Endothelial cell of umbilical vein (primary cell): ENCODE results near the gene PPOX. TPM values are rescaled to one million over a fixed set of nuclear protein-coding genes. Genes with fewer than 3 reads are reported as not detected.

ENCODE experiments used
- BruUV-seq: library from RNA; stranded (reverse); fragments of 400-500 nt; replicated peaks from 2 replicates; lab custom pipeline; 2021; lab: Mats Ljungman, UMichigan
- CTCF ChIA-PET: fragments of 300-600, 350-600 bp; sonication (Branson Sonifier 250); formaldehyde crosslinking; loops from one replicate; lab custom pipeline; 2021; ENCODE audit warnings: antibody characterized with exemption, inconsistent platforms; lab: Charles Lee
- POLR2A ChIA-PET: fragments of 300-600, 350-600 bp; sonication (Branson Sonifier 250); formaldehyde crosslinking; loops from one replicate; lab custom pipeline; 2021; ENCODE audit warnings: antibody characterized with exemption, inconsistent platforms; lab: Charles Lee
- DNase-seq: peaks from one replicate; pipeline ENCODE4 v3.0.0-alpha.2; 2011; ENCODE audit warnings: low read depth, low spot score
- FAIRE-seq: peaks from 2 replicates; lab custom pipeline; 2011; peaks lifted over from hg19 to GRCh38; lab: Jason Lieb, UNC
- H2AFZ ChIP-seq: 2 replicates; pipeline ENCODE4 v1.6.0; 2012; ENCODE audit warnings: low read depth, low read length, control low read depth, inconsistent platforms
- H3K27ac ChIP-seq: 2 replicates; pipeline ENCODE4 v1.5.1; 2011; ENCODE audit warnings: low read depth, mild to moderate bottlenecking, control low read depth, low read length, moderate library complexity; ENCODE audit not compliant: insufficient read depth
- H3K27me3 ChIP-seq, 2 experiments: 2 replicates each; pipeline versions ENCODE4 v1.6.0 to v1.6.1; 2011; ENCODE audit warnings: low read length in 2 of 2, mixed read lengths in 1 of 2; ENCODE audit not compliant: control insufficient read depth in 2 of 2, insufficient read depth in 2 of 2
- H3K36me3 ChIP-seq, 2 experiments: 2 replicates in 1 of 2; 3 replicates in 1 of 2; pipeline ENCODE4 v1.5.1; 2011; ENCODE audit warnings: low read length in 2 of 2, mild to moderate bottlenecking in 1 of 2, moderate library complexity in 1 of 2; ENCODE audit not compliant: control insufficient read depth in 2 of 2, insufficient read depth in 2 of 2; ENCODE audit errors: extremely low read depth in 1 of 2
- H3K4me1 ChIP-seq: 3 replicates; pipeline ENCODE4 v1.5.1; 2011; ENCODE audit warnings: mild to moderate bottlenecking, low read length; ENCODE audit not compliant: control insufficient read depth, insufficient read depth; ENCODE audit errors: extremely low read depth
- H3K4me2 ChIP-seq: 2 replicates; pipeline ENCODE4 v1.6.1; 2011; ENCODE audit warnings: low read length, control low read depth, mixed read lengths; ENCODE audit not compliant: insufficient read depth
- H3K4me3 ChIP-seq, 3 experiments: fragments of 200-600 bp in 1 of 3; sonication (generic), shearing (Covaris generic) in 1 of 3; replicated peaks in 1 of 3; 2 replicates each; pipeline ENCODE4 v1.5.1; 2011 to 2016; ENCODE audit warnings: control low read depth in 3 of 3, low read length in 3 of 3, mild to moderate bottlenecking in 2 of 3, inconsistent platforms in 1 of 3, low read depth in 1 of 3, moderate library complexity in 1 of 3; ENCODE audit not compliant: insufficient read depth in 1 of 3
- H3K79me2 ChIP-seq: 2 replicates; pipeline ENCODE4 v1.6.0; 2012; ENCODE audit warnings: low read length, inconsistent platforms; ENCODE audit not compliant: control insufficient read depth, insufficient read depth
- H3K9ac ChIP-seq: replicated peaks from 2 replicates; pipeline ENCODE3; 2011; ENCODE audit warnings: low read length, control low read depth; ENCODE audit not compliant: insufficient read depth; ENCODE audit errors: extremely low read depth
- H3K9me1 ChIP-seq: replicated peaks from 3 replicates; pipeline ENCODE4 v1.6.0; 2011; ENCODE audit warnings: mild to moderate bottlenecking, low read length; ENCODE audit not compliant: control insufficient read depth, insufficient read depth; ENCODE audit errors: extremely low read depth
- H3K9me3 ChIP-seq: replicated peaks from 2 replicates; pipeline ENCODE4 v1.5.1; 2012; ENCODE audit warnings: low read length, inconsistent platforms; ENCODE audit not compliant: control insufficient read depth, insufficient read depth
- H4K20me1 ChIP-seq: replicated peaks from 2 replicates; pipeline ENCODE3; 2011; ENCODE audit warnings: mild to moderate bottlenecking, low read length; ENCODE audit not compliant: control insufficient read depth, insufficient read depth; ENCODE audit errors: extremely low read depth
- CTCF ChIP-seq, 2 donors: IDR thresholded peaks; 1 replicate in 1 of 2; 2 replicates in 1 of 2; pipeline ENCODE4 v1.5.1; 2011; ENCODE audit warnings: low read length in 2 of 2, mild to moderate bottlenecking in 2 of 2, moderate library complexity in 2 of 2, control low read depth in 1 of 2, inconsistent platforms in 1 of 2, low read depth in 1 of 2; ENCODE audit not compliant: insufficient read depth in 1 of 2; ENCODE audit errors: extremely low read depth in 1 of 2
- EZH2 ChIP-seq: IDR thresholded peaks from 2 replicates; pipeline ENCODE4 v1.6.1; 2012; ENCODE audit warnings: borderline replicate concordance, low read depth, mild to moderate bottlenecking, moderate library complexity, low read length, inconsistent platforms; ENCODE audit not compliant: severe bottlenecking
- FOS ChIP-seq: IDR thresholded peaks from 2 replicates; pipeline ENCODE4 v1.6.1; 2011; ENCODE audit warnings: mild to moderate bottlenecking, low read length, moderate library complexity, borderline replicate concordance; ENCODE audit not compliant: insufficient read depth
- GATA2 ChIP-seq: IDR thresholded peaks from 2 replicates; pipeline ENCODE4 v1.7.0; 2011; ENCODE audit warnings: low read depth, mild to moderate bottlenecking, moderate library complexity, mixed read lengths, low read length; ENCODE audit not compliant: insufficient read length, insufficient read depth
- JUN ChIP-seq: IDR thresholded peaks from 2 replicates; pipeline ENCODE4 v1.6.1; 2011; ENCODE audit warnings: borderline replicate concordance, low read depth; ENCODE audit not compliant: insufficient read length, insufficient read depth
- MAX ChIP-seq: IDR thresholded peaks from 2 replicates; pipeline ENCODE4 v1.6.1; 2011; ENCODE audit not compliant: insufficient read depth, insufficient read length
- MYC ChIP-seq: IDR thresholded peaks from one replicate; pipeline ENCODE4 v1.6.1; 2011; ENCODE audit warnings: mild to moderate bottlenecking, low read depth, low read length
- POLR2A ChIP-seq: IDR thresholded peaks from 2 replicates; pipeline ENCODE4 v1.6.1; 2012; ENCODE audit warnings: low read depth, mild to moderate bottlenecking, control low read depth, low read length
- POLR2AphosphoS5 ChIP-seq: IDR thresholded peaks from 2 replicates; pipeline ENCODE4 v1.6.1; 2012; ENCODE audit warnings: low read depth, mild to moderate bottlenecking, control low read depth, low read length, moderate library complexity; ENCODE audit not compliant: insufficient read depth
- dilution Hi-C: fragments of 300-500 bp; cut with MboI; formaldehyde crosslinking; loops from one replicate; pipeline ENCODE4 v1.15.0; 2019; ENCODE audit warnings: low sequenced_read_pairs; ENCODE audit not compliant: extremely low pct_ligation_motif_present
- intact Hi-C: fragments of 100-400 bp; cut with micrococcal nuclease; formaldehyde crosslinking; loops from one replicate; pipeline ENCODE4 v1.10.0; 2022
- polyA plus RNA-seq, 4 experiments: library from polyadenylated mRNA; depleted of rRNA in 3 of 4; stranded (reverse) in 3 of 4; unstranded in 1 of 4; fragments of >200 nt; gene quantifications; 2 replicates each; pipeline versions ENCODE4 v1.2.1 to v1.2.3, GENCODE V29; 2011 to 2012; ENCODE audit warnings: missing spikeins in 1 of 4
- total RNA-seq: library from RNA; stranded (reverse); gene quantifications from 2 replicates; pipeline ENCODE4 v1.2.3, GENCODE V29; 2021

PPOX gene
- total and polyA plus RNA-seq, 2 donors (not counting 3 experiments of a cell fraction or from before 2014, with no cell fraction given), result 26.4 to 28.5 TPM

GRCh38 chr1:161121834-161122233 is 44.4 kb upstream of the PPOX start:
- CTCF ChIA-PET, result interaction anchor here (1.0 to 1.1 kb wide), 2 partner anchors 14 to 19 kb away, joined by 3 to 5 read pairs; no protein-coding TSS in a partner anchor
- Histone ChIP-seq H3K36me3 (peaks cover 18 to 39% of the 10 kb centered on the region in 2 experiments), H3K79me2 (peaks cover 29% of the 10 kb centered on the region), H3K9me3 (no peaks in the 10 kb centered on the region), H4K20me1 (no peaks in the 10 kb centered on the region), H3K27me3 (no peaks in the 10 kb centered on the region), H3K4me2 (no peak overlapping the region), H3K9ac (no peak overlapping the region), H2AFZ (no peak overlapping the region), H3K4me3 (no peak overlapping the region), H3K4me1 (peaks cover 11% of the 10 kb centered on the region), H3K27ac (no peak overlapping the region), H3K9me1 (no peaks in the 10 kb centered on the region)
- no TSS peak for BruUV-seq
- DNase-seq (no peak), FAIRE-seq (no peak)
- intact Hi-C loops (no loop called here), dilution Hi-C loops (no loop called here)
- POLR2A ChIA-PET, result no interaction called here
- TF ChIP-seq CTCF (IDR thresholded peaks at IDR 0.05; ENCODE audit: extremely low read depth in 1 of 2, insufficient read depth in 1 of 2, low read depth in 1 of 2, low read length in 2 of 2) (no peak), MAX (no peak), FOS (no peak), MYC (no peak), POLR2A (no peak), EZH2 (no peak), POLR2AphosphoS5 (no peak), JUN (no peak), GATA2 (no peak)
